Measurements from ENCODE around the gene PIK3R6. TPM values are rescaled to one million over a fixed set of nuclear protein-coding genes. Genes with fewer than 3 reads are reported as not detected.

The PIK3R6 gene
- total RNA-seq, 1 experiment from 2014 or later: not detected

- Histone ChIP-seq H3K27ac (ENCODE audit: insufficient read length, low read depth, low read length) (no peak overlapping the region), H3T11ph (ENCODE audit: low read length) (no peak overlapping the region), H2BK12ac (ENCODE audit: insufficient read length, low read depth, low read length) (no peak overlapping the region), H3K14ac (ENCODE audit: insufficient read depth, low read length) (no peak overlapping the region), H2AFZ (ENCODE audit: low read length) (no peak overlapping the region), H3K23me2 (ENCODE audit: insufficient read length, low read depth, low read length, poor library complexity, severe bottlenecking) (peaks cover 2% of the 10 kb centered on the region), H4K8ac (replicated peaks; ENCODE audit: insufficient read length, low read depth, low read length) (no peak overlapping the region), H3K9ac (ENCODE audit: extremely low read depth, insufficient read length, low read length) (no peak overlapping the region), H3K18ac (ENCODE audit: insufficient read length, low read depth, low read length) (no peak overlapping the region), H2AK5ac (ENCODE audit: insufficient read length, low read length) (no peak overlapping the region), H2BK15ac (ENCODE audit: low read depth, low read length) (no peak overlapping the region), H2BK5ac (ENCODE audit: insufficient read length, low read length) (no peak overlapping the region), H3K79me2 (ENCODE audit: insufficient read depth, low read length) (no peaks in the 10 kb centered on the region), H2BK120ac (ENCODE audit: low read depth, low read length, poor library complexity, severe bottlenecking) (no peak overlapping the region), H3K23ac (ENCODE audit: insufficient read length, low read depth, low read length) (no peak overlapping the region), H3K79me1 (ENCODE audit: insufficient read depth, low read depth, low read length, poor library complexity, severe bottlenecking) (no peaks in the 10 kb centered on the region), H3K9me3 (ENCODE audit: control insufficient read depth, low read depth, low read length) (no peaks in the 10 kb centered on the region), H3K56ac (ENCODE audit: insufficient read length, low read depth, low read length) (no peak overlapping the region), H3K4me1 (ENCODE audit: insufficient read depth, low read length) (no peaks in the 10 kb centered on the region), H3K4ac (ENCODE audit: low read depth, low read length) (no peak overlapping the region), H4K5ac (ENCODE audit: insufficient read length, low read depth, low read length) (no peak overlapping the region), H4K91ac (ENCODE audit: insufficient read length, low read depth, low read length) (no peak overlapping the region), H4K20me1 (ENCODE audit: control insufficient read depth, insufficient read depth, insufficient read length) (no peaks in the 10 kb centered on the region), H3K27me3 (ENCODE audit: insufficient read depth, low read length) (no peaks in the 10 kb centered on the region; the same call in 1 of the 2 replicates), H3K4me2 (ENCODE audit: insufficient read depth, insufficient read length, low read length) (no peak overlapping the region), H2BK20ac (ENCODE audit: low read depth, low read length, poor library complexity, severe bottlenecking) (no peak overlapping the region)
- TF ChIP-seq CTCF (conservative IDR thresholded peaks at IDR 0.05): no peak
- H3K27ac Mint-ChIP-seq: no peak overlapping the region; a peak in 1 of 7 replicates
- WGBS (ENCODE audit: extremely low coverage, insufficient read length, low lambda C conversion rate): no CpG with 5 or more reads among the region's 15 CpGs
- H3K27me3 Mint-ChIP-seq (ENCODE audit: low read depth): peaks cover 12% of the 10 kb centered on the region
- no peak for DNase-seq
- H3K4me3 Mint-ChIP-seq: no peak overlapping the region; a peak in 1 of 5 replicates
- no peaks in the 10 kb centered on the region for H3K36me3 Mint-ChIP-seq (ENCODE audit: insufficient read depth in 1 of 3, low read depth in 3 of 3)
- H3K9me3 Mint-ChIP-seq: peaks cover 0 to 1% of the 10 kb centered on the region in 2 experiments; a peak in 1 of 5 replicates
- peaks cover 10 to 22% of the 10 kb centered on the region in 2 experiments; a peak in 3 of 4 replicates for H3K4me1 Mint-ChIP-seq
Observed at GRCh38 chr17:8836821-8837562, 30.5 kb downstream of the PIK3R6 start.
